Measurements from ENCODE around the gene SAMD8. TPM values are rescaled to one million over a fixed set of nuclear protein-coding genes. Genes with fewer than 3 reads are reported as not detected.

Gene SAMD8
- total RNA-seq, 4 donors from 2014 or later = 19.0 to 28.0 (median 27.5) TPM

GRCh38 chr10:75088640-75089039 is 22.8 kb upstream of the SAMD8 start:
- no peak for TF ChIP-seq POLR2A (IDR thresholded peaks at IDR 0.05; ENCODE audit: low read depth)
- no peak for TF ChIP-seq EP300 (IDR thresholded peaks at IDR 0.05)
- TF ChIP-seq POLR2AphosphoS5 (IDR thresholded peaks at IDR 0.05) = no peak
- no peak for TF ChIP-seq CTCF (IDR thresholded peaks at IDR 0.05)
- Histone ChIP-seq H3K9me3 (no peaks in the 10 kb centered on the region), H3K36me3 (no peaks in the 10 kb centered on the region), H3K4me3 (no peak overlapping the region), H3K4me1 (no peaks in the 10 kb centered on the region), H3K27ac (replicated peaks in 1 of 4) (no peak overlapping the region), H3K27me3 (no peaks in the 10 kb centered on the region)
- no peak for DNase-seq (ENCODE audit: extremely low spot score)
- intact Hi-C loops (cut with DNase I) = no loop called here
- 93% methylated on average over 2 of the region's 2 CpGs for WGBS

- Histone ChIP-seq H3K4me1 (no peaks in the 10 kb centered on the region), H3K27me3 (no peaks in the 10 kb centered on the region), H3K9me3 (no peaks in the 10 kb centered on the region), H3K36me3 (no peaks in the 10 kb centered on the region), H3K4me3 (no peak overlapping the region), H3K27ac (replicated peaks in 1 of 4) (no peak overlapping the region)
- TF ChIP-seq EP300 (IDR thresholded peaks at IDR 0.05) = no peak
- no peak for TF ChIP-seq POLR2AphosphoS5 (IDR thresholded peaks at IDR 0.05)
- no peak for DNase-seq (ENCODE audit: extremely low spot score)
- intact Hi-C loops (cut with DNase I) = no loop called here
- 87% methylated on average over 6 of the region's 6 CpGs for WGBS
Measured at GRCh38 chr10:75089634-75090033, 21.8 kb upstream of the SAMD8 start.

GRCh38 chr10:75091146-75091545 is 20.3 kb upstream of the SAMD8 start:
- H3K4me3 ChIP-seq = no peak overlapping the region
- no peaks in the 10 kb centered on the region for H3K27me3 ChIP-seq
- intact Hi-C loops (cut with DNase I) = no loop called here
- WGBS = 81% methylated on average over 3 of the region's 3 CpGs
- TF ChIP-seq CTCF (IDR thresholded peaks at IDR 0.05) = no peak
- TF ChIP-seq POLR2A (IDR thresholded peaks at IDR 0.05; ENCODE audit: low read depth) = no peak
- no peak for TF ChIP-seq POLR2AphosphoS5 (IDR thresholded peaks at IDR 0.05)
- TF ChIP-seq EP300 (IDR thresholded peaks at IDR 0.05) = no peak
- H3K9me3 ChIP-seq = no peaks in the 10 kb centered on the region
- DNase-seq (ENCODE audit: extremely low spot score) = no peak
- no peak overlapping the region for H3K27ac ChIP-seq (replicated peaks in 1 of 4)
- no peaks in the 10 kb centered on the region for H3K4me1 ChIP-seq
- H3K36me3 ChIP-seq = no peaks in the 10 kb centered on the region

- DNase-seq (ENCODE audit: extremely low spot score) = no peak
- intact Hi-C loops (cut with DNase I) = no loop called here
Measured at GRCh38 chr10:75094465-75094864, 17.0 kb upstream of the SAMD8 start.

GRCh38 chr10:75095631-75096030 is 15.8 kb upstream of the SAMD8 start:
- intact Hi-C loops (cut with DNase I) = no loop called here
- Histone ChIP-seq H3K9me3 (no peaks in the 10 kb centered on the region), H3K4me1 (peaks cover 6 to 14% (median 8%) of the 10 kb centered on the region in 4 donors), H3K36me3 (no peaks in the 10 kb centered on the region), H3K27ac (replicated peaks in 1 of 4) (no peak overlapping the region), H3K4me3 (no peak overlapping the region), H3K27me3 (no peaks in the 10 kb centered on the region)
- no peak for DNase-seq (ENCODE audit: extremely low spot score)
- TF ChIP-seq EP300 (IDR thresholded peaks at IDR 0.05) = no peak
- no peak for TF ChIP-seq POLR2AphosphoS5 (IDR thresholded peaks at IDR 0.05)
- TF ChIP-seq POLR2A (IDR thresholded peaks at IDR 0.05; ENCODE audit: low read depth) = no peak
- no peak for TF ChIP-seq CTCF (IDR thresholded peaks at IDR 0.05)
- WGBS = 92% methylated on average over 13 of the region's 14 CpGs

More at GRCh38 chr10:75094465-75094864, 17.0 kb upstream of the SAMD8 start:
- Histone ChIP-seq H3K4me1 (peaks cover 0 to 3% (median 0%) of the 10 kb centered on the region in 4 donors), H3K27ac (replicated peaks in 1 of 4) (no peak overlapping the region), H3K9me3 (no peaks in the 10 kb centered on the region), H3K4me3 (no peak overlapping the region), H3K36me3 (no peaks in the 10 kb centered on the region), H3K27me3 (no peaks in the 10 kb centered on the region)
- WGBS = 64% methylated on average over 6 of the region's 10 CpGs
- TF ChIP-seq EP300 (IDR thresholded peaks at IDR 0.05) = no peak
- TF ChIP-seq POLR2AphosphoS5 (IDR thresholded peaks at IDR 0.05) = no peak
- TF ChIP-seq CTCF (IDR thresholded peaks at IDR 0.05) = no peak
- no peak for TF ChIP-seq POLR2A (IDR thresholded peaks at IDR 0.05; ENCODE audit: low read depth)

Data from esophagus muscularis mucosa (tissue), 4 donors.